ENCODE measurements around the gene RHOBTB3.

Gene RHOBTB3

DNA sequence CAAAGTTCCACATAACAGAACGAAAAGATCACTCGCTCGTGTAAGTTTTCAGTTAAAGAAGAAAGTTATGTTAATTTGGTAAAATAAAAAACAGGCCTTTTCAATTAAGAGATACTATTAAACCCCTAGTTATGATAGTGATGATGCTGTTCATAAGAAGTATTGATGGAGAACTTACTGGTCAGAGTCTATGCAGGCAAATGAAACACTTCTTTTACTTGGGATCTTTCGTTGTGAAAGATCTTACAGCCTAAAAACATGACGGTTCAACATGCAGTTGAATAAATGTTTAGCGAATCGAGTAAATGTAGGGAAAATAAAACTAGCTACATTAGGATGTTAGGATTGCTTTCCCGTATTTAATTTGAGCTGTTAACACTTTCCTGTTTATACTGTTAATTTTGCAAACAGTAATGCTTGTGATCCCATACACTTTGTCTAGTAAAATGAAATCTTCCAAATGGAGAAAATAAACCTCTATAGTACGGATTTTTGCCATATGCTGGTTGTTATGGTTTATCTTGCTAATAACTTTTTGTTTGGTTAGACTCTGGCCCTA is 2.0 kb downstream of the RHOBTB3 start:
- no peak for DNase-seq

DNA sequence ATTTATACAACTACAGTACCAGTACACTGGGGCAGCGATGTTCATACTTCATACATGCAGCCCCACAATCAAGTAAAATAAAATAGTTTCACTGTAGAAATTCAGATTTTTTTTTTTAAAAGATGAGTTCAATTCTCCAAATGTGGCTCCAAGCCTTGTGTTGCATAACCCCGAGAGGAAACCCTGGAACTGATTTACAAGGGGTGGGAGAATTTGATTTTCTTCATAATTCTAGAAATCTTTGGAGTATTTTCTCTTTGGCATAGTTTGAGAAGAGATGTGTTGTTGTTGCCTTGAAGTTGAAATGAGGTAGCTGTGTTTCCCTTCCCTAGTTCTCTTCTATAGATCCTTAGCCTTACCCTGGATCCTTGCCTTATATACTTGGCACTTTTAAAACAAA is 3.1 kb downstream of the RHOBTB3 start:
- no peak for DNase-seq

DNA sequence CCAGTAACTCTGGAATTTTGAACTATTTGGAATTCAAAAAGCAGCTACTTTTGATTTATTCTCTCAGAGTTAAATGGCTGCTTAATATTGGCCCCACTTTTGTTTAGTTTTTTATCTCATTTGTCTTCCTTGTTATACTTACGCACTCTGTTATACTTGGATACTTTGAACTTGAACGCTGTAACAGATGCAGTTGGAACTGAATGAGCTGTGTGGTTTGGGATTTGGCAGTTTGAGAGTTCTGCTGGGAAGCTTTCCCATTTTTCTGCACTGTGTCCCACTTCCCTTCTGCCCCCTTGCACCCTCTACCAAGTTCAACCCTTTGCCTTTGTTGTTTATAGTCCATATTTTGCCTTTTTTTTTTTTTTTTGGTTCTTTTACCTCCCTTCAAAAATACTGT is 3.8 kb downstream of the RHOBTB3 start:
- no peak for DNase-seq

DNA sequence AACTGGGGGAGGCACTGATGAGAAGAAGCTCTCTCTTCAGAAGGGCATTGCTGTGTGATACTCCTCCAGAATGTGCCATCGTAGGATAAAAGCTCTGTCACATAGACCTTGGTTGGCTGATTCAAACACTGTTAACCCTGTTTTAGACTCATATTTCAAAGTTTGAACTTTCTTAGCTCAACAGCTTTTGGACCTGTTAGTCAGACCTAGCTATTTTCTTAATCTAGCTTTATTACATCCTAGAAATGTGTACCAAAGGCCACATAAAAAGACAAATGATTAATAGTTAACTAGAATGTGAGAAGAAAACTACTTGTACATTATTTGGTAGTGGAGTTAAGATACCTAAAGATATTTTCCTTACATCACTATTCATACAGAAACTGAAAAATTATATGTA is 4.3 kb downstream of the RHOBTB3 start:
- no peak for DNase-seq

DNA sequence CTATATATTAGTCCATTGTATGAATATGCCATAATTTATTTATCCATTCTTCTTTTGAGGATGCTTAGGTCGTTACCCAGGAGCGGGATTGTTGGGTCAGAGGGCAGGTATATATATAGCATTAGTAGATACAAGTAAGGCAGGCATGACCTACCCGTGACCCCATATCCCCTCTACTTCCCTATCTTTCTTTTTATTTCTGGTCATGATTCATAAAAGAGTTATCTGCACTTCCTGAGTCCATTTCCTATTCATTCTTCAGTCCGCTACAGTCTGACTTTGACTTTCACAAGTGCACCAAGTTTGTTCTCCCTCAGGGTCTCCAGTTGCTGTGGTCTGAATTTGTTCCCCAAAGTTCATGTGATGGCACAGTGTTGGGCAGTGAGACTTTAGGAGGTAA is 6.9 kb downstream of the RHOBTB3 start:
- DNase-seq, result no peak

DNA sequence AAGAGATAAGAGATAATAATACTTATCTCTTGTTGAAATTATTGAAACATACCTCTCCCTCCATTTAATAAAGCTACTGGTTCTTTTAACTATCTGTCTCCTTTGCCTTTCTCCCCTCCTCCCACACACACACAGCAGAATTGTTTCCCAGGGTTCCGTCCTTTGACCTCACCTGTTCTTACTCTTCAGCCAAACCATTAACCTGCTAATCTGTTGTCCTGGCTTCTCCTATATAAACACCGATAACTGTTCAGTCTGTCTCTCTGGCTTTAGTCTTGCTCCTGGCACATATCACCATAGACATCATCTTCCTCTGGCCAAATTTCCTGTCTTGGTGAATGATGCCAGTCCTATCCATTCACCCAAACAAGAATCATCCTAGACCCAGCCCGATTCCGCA is 7.7 kb downstream of the RHOBTB3 start:
- DNase-seq, result no peak

DNA sequence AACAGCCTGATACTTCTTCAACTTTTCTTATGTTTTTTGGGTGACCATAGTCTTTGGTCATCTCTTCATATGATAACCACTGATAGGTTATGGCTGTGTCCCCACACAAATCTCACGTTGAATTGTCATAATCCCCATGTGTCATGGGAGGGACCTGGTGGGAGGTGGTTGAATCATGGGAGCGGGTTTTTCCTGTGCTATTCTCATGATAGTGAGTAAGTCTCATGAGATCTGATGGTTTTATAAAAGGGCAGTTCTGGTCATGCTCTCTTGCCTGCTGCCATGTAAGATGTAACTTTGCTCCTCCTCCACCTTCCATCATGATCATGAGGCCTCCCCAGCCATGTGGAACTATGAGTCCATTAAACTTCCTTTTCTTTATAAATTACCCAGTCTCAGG is 8.7 kb downstream of the RHOBTB3 start:
- no peak for DNase-seq

DNA sequence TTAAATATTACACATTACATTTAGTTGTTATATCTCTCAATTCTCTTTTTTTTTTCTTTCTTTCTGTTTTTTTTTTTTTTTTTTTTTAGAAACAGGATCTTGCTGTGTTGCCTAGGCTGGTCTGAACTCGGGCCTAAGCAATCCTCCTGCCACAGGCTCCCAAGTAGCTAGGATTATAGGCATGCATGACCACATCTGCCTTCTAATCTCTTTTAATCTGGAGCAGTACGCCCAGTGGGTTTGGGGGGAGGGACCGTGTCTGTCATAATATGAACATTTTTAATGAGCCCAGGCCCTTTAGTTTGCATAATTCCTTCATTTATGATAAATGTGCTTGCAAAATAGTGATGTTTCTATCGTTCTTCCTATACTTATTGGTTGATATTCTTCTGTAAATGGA is 10.3 kb downstream of the RHOBTB3 start:
- no peak for DNase-seq

DNA sequence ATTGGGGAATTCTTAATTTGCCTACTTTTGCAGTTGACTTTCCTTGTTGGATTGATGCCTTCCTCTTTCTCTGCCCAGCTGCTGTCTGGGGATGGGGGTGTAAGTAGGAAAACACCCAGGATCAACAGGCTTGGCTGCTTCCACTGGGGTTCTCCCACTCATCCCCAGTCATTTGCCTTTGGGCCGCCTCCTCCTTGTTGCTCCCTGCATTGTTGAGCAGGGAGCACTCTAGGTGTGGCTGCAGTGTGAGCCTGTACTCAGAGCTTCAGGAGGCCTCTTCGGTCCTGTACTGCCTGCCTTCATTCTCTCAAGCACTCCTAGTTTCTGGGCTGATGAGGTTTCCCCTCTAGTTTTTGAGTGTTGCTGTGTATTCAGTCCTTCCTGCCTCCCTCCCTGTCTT is 12.1 kb downstream of the RHOBTB3 start:
- no peak for DNase-seq

DNA sequence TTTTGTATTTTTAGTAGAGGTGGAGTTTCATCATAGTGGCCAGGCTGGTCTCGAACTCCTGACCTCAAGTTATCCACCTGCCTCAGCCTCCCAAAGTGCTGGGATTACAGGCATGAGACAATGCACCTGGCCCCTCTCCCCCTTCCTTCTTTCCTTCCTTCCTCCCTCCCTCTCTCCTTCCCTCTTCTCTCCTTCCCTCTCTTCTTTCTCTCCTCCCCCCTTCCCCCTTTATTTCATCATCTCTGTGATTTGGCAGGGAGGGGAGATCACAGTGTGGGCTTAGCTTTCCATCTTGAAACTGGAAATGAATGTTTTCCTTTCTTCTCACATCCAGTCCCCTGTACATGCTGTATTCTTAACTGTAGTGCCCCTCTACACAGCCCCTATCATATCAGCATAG is 12.7 kb downstream of the RHOBTB3 start:
- no peak for DNase-seq

DNA sequence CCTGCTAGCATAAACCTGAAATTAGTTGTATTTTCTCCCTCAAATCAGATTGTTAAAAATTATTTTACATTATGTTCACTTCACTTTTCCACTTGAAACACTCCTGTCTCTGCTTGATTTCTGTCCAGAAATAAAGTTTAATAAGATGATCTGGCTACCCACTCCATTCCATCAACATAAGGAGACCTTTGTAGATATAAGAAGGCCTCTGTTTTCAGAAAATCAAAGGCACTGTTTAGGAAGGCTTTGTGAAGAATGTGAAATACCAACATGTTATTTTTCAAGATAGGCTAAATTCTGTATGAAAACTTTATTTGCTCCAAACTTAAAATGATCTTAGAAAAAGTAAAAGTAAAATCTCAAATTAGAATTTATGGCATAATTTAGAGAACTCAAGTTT is 15.1 kb downstream of the RHOBTB3 start:
- no peak for DNase-seq

DNA sequence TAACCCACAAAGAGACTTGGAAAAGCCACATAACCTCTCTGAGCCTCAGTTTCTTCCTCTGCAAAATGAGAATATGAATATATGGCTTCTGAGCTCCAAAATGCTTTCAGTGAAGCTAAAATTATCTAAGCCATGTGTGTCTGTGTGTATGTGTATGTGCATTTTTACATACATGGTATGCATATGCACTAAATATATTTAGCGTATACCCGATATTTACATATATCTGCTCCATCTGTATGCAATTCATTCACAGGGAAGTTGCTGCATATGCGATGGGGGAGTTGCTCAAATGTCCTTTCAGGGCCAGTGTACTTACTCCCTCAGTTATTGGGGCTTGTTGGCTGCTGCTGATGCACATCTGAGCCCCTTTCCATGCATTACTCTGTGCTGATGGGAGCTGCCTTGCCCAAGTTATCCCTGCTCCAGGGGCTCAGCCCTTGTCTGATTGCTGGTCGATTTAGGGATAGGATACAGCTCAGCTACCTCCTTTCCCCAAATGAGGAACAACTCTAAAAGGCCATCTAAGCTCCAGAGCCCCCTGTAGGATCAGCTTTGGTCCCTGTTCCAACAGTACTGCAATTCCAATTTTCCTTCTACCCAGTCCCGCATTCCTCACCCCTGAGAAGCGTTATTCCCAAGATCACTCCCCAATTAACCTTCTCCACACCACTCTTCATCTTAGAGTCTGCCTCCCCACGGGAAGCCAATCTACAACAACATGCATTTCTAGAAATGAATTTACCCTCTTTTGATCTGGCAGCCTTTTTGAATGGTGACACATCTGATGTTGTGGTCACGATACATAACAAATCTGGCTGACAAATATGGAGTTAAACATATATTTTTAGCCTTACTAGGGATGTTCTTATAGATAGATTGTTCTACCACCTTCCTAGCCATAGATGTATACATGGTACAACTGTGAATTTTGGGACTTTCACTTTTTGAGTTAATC is 15.9 kb downstream of the RHOBTB3 start:
- DNase-seq, result no peak

DNA sequence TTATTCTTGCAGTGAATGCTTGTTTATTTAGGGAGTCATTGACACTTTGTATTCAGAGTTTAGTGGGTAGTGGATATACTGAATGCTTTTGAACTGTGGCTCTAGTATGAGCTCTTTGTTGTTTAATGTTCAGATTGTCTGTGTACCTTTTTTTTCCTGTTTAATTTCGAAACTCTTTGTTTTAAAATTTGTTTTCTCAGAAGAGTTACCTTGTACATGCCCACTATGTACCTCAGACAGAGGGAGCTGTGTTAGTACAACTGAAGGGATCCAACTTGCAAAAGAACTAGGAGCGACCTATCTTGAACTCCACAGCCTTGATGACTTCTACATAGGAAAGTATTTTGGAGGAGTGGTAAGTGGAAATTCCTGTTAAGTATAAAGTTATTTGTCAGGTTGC is 17.0 kb downstream of the RHOBTB3 start:
- DNase-seq, result no peak

DNA sequence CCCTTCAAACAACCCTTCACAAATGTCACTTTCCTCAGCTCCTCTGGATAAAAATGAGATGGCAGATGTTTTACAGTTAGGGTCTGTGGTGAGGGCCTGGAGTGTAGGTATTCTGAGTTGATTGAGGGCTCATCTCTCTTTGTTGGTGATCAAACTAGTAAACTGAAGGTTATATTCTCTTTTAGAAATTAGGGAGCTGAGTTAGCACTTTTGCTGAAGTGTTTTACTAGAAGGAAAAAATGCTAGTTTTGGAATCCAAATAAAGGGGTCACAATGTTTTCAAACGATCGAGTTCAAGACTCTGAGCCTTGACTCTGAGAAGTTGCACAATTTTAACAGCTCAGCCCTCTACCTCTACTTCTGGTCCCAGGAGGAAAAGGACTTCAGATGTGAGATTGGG is 23.4 kb downstream of the RHOBTB3 start:
- no peak for DNase-seq

DNA sequence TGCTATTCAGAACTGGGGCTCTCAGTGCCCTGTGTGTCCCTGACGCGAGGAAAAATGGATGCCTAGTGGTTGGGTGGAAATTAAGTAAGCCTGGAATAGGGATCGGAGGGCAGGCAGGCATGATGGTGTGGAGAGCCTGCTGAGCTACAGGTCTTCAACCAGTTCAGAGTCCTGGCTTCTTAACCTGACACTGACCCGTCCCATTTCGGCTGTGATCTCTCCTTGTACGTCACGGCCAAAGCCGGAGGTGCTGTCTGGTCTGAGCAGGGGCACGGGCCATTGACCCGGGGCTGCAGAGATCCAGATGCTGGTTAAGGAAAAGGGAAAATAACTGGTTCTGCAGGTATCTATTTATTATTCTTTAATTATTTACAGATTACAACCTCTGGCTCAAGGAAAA is 27.9 kb downstream of the RHOBTB3 start:
- no peak for DNase-seq

DNA sequence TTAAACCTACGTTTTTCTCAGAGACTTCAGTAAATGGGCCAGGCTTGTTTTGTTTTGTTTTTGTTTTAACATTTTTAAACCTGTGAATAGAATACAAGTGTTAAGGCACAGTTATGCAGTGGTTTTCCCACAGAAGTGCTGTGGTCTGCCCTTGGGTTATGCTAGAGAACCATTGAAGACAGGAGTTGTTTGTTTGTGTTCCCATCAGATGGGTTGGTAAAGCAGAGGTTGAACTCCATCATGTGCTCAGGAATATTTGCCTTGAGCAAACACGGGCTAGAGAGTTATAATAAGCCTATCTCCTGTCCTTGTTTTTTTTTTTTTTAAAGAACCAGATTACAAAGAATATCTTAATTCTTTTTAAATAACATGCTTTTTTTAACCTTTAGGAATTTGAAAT is 28.5 kb downstream of the RHOBTB3 start:
- no peak for DNase-seq

DNA sequence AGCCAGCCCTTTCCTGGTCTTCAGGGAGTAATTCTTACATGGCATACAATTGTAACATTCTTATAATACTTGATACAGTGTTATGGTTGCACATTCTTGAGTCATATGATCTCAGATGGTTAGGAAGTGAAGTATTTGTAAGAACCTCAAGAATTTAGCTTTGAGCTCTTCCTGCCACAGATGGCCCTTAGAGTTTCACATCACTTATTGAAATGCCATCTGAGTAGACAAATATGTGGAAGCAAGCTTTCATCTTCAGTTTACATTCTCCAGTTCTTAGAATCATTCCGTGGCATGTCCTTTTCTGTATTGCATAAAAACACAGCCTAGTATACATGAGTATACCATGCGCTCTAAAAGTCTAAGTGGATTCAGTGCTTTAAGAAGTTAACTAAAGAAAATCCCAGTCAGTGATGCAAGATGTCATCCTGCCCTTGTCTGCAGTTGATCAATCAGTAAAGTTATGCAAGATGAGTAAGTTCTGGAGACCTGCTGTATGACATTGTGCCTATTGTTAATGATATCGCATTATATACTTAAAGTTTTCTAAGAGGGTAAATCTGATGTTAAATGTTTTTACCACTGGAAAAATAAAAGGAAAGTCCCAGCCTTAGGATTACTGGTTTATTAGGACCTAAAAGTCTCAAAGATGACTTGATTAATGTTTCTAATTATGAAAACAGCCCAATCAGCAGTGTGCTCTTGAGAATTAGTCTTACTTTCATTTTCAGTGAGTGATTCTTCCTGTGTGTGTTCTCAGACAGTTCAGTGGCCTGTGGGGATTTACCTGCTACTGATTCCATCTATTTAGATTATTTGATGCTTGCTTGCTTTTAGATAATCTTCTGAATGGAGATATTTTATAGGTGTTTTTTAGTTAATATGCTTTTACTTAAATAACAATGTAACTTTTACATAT is 29.4 kb downstream of the RHOBTB3 start:
- DNase-seq, result no peak

DNA sequence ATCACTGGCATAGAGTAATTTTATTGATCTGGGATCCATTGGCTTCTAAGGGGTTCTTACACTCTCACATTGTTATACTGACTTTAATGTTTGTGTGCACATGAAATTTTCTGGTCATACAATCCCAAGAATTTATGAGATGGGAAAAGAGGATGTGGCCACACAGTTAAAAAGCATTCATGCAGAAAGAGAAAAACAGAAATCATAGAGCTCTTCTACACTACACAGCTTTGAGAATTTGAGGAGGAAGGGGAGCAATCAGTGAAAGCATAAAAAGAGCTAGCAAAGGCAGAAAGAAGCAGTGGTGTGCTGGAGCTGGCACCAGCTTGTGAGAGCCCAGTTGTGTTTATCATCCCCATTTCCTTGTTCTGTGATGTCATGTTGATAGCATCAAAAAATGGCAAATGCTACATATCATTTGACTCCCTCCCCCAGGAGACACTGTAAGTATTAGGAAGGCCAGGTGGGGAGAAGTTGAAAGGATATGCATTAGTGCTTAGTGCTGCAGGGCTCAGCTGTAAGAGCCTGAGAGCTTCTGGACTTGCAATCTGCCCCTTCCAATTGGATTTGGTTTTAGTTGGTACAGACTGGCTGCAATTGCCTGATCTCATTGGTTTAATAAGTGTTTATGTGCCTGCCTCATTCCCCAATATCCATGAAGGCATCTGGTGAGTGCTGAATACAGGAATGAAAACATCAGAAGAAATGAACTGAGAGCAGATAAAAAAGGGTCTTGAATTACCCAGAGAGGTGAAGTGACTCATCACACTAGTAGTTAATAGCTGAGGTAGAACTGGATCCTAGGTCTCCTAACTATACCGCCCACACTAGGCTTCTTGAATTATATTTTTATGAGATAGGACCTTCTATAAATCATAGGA is 30.9 kb downstream of the RHOBTB3 start:
- no peak for DNase-seq

DNA sequence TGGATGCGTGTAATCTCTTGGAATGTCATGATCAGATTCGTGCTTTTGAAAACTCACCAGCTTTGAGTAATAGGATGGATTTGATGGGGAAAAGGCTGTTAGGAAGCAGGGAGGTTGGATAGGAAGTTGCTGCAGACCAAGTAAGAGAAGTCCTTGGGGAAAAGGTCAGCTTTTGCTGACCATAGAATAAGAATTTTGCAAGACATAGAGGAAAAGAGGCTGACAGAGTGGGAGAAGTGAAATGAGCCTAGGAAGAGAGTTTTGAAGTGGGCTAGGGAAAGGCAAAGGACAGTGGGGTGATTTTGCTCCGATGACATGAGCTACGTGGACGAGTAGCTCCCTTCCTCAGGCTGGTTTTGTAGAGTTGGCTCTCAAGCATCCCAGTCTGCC is 31.5 kb downstream of the RHOBTB3 start:
- no peak for DNase-seq

DNA sequence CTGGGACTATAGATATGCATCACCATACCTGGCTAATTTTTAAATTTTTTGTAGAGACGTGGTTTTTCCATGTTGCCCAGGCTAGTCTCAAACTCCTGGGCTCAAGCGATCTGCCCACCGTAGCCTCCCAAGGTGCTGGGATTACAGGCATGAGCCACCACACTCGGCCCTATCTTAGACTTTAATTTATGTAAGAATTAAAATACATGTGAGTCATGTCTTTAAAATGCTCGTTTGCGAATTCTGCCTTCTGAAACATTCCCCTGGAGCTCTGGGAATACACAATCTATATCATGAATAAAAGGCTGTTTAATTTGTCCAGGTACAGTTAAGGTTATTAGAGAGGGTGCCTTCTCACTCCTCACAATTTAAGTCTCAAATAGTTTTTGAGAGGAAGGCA is 32.8 kb downstream of the RHOBTB3 start:
- DNase-seq, result no peak

DNA sequence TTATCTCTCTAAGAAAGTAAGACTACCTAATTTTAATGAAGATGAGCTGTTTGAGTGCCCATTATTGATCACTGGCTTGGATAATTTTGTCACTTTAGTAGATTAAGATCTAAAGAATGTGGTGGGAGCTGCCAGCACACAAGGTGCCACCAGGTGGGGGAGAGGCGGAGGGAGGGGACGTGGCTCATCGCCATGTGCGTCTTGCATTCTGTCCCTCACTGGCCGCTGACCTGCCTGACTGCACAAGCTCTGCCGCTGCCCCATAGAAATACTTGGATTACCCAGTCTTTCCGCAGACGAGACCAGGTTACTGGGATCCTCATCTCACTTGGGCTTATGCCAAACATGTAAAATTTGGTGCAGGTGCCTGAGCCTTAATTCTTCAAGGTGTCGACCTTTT is 37.6 kb downstream of the RHOBTB3 start:
- DNase-seq, result no peak

DNA sequence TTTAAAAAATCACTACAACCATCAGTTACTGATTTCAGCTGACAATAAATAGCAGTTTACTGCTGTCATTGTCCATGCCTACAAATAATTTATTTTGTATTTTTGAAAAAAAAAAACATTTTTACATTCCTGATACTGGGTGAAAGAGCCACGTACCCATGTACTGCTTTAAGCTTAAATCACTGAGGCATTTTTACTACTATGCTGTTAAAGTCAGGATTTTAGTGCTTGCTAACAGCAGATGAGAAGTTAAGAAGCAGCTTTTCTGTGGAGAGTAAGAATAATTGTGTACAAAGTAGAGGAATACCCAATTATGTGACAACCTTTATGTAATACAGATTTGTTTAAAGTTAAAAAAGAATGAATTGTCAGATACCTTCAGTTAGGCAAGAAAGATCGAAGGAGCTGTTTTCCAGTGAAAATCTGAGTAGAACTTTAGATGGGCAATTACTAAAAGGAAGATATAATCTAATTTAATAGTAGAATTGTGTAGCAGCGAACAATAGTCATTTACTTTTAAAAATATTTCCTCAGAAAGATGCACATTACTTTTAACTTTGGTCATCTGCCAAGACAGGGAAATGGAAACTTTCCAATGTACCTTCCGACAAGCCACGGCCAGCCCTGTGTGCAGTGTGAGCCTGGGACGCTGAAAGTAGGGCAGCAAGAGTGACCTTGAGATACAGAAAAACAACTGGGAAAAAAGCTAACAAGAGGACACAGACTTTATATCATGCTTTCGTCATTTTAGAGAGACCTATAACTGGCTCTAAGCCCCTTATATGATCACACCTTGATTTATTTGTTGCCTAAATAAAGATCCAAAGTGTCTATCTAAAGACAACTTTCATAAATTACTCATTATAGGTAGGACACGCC is 39.9 kb downstream of the RHOBTB3 start:
- DNase-seq, result no peak

All from activated naive CD4-positive, alpha-beta T cell treated with Interleukin-2 at 50 U/mL for 16 hours (primary cell).